Bronchial epithelial cell (primary cell): ENCODE results near the gene PRG2. TPM values are rescaled to one million over a fixed set of nuclear protein-coding genes. Genes with fewer than 3 reads are reported as not detected.

Source experiments
- DNase-seq: peaks from one replicate; pipeline ENCODE4 v3.0.0-alpha.2; 2010; ENCODE audit warnings: low read depth
- FAIRE-seq: peaks from 2 replicates; lab custom pipeline; 2011; peaks lifted over from hg19 to GRCh38; lab: Jason Lieb, UNC
- H3K27me3 ChIP-seq: 2 replicates; pipeline ENCODE4 v1.5.1; 2011; ENCODE audit warnings: low read length; ENCODE audit not compliant: control insufficient read depth, insufficient read depth
- H3K36me3 ChIP-seq: 2 replicates; pipeline ENCODE4 v1.5.1; 2011; ENCODE audit warnings: low read length; ENCODE audit not compliant: control insufficient read depth, insufficient read depth
- H3K4me3 ChIP-seq: 2 replicates; pipeline ENCODE4 v1.5.1; 2011; ENCODE audit warnings: mild to moderate bottlenecking, low read depth, low read length, control low read depth
- CTCF ChIP-seq: IDR thresholded peaks from 2 replicates; pipeline ENCODE4 v1.5.1; 2011; ENCODE audit warnings: mild to moderate bottlenecking, moderate library complexity, low read length, control low read depth, inconsistent platforms; ENCODE audit not compliant: insufficient read depth, severe bottlenecking
- total RNA-seq: library from RNA; depleted of rRNA; stranded (reverse); fragments of >200 nt; gene quantifications from 2 replicates; pipeline ENCODE4 v1.2.1, GENCODE V29; 2014

The PRG2 gene
- total RNA-seq, 1 donor from 2014 or later: under 0.01 TPM

- Histone ChIP-seq H3K36me3 (no peaks in the 10 kb centered on the region), H3K27me3 (peaks cover 4% of the 10 kb centered on the region), H3K4me3 (peak within 1 kb of the TSS; percentile 26)
- DNase-seq (peak; percentile 83), FAIRE-seq (no peak)
- TF ChIP-seq CTCF: no peak
Measured at GRCh38 chr11:57426929-57427726, 36.7 kb upstream of the PRG2 start, which contains the start of gene SLC43A3. TSS of gene SLC43A3 (minus strand) at chr11:57427121. CDS start at chr11:57426172, 949 bp downstream.

- Histone ChIP-seq H3K4me3 (peak overlapping the region; percentile 26), H3K27me3 (peaks cover 4% of the 10 kb centered on the region), H3K36me3 (no peaks in the 10 kb centered on the region)
- TF ChIP-seq CTCF: no peak
- FAIRE-seq (no peak), DNase-seq (peak; percentile 37)
Measured at GRCh38 chr11:57426439-57426928, 36.0 kb upstream of the PRG2 start.

GRCh38 chr11:57425565-57426438, 35.4 kb upstream of the PRG2 start:
- Histone ChIP-seq H3K4me3 (no peak overlapping the region), H3K36me3 (no peaks in the 10 kb centered on the region), H3K27me3 (peaks cover 4% of the 10 kb centered on the region)
- FAIRE-seq: no peak
- peak; percentile 41 for DNase-seq
- TF ChIP-seq CTCF: no peak

- Histone ChIP-seq H3K27me3 (peaks cover 4% of the 10 kb centered on the region), H3K4me3 (no peak overlapping the region), H3K36me3 (no peaks in the 10 kb centered on the region)
- DNase-seq (peak; percentile 83), FAIRE-seq (no peak)
- TF ChIP-seq CTCF: no peak
Measured at GRCh38 chr11:57424792-57425564, 34.5 kb upstream of the PRG2 start.

GRCh38 chr11:57424137-57424791, 33.8 kb upstream of the PRG2 start:
- TF ChIP-seq CTCF: no peak
- FAIRE-seq: no peak
- H3K4me3 ChIP-seq: no peak overlapping the region
- no peaks in the 10 kb centered on the region for H3K36me3 ChIP-seq
- H3K27me3 ChIP-seq: no peaks in the 10 kb centered on the region
- DNase-seq: no peak
